ENCODE measurements around the gene EOLA1. TPM values are rescaled to one million over a fixed set of nuclear protein-coding genes. Genes with fewer than 3 reads are reported as not detected.
"Not testable (repeated sequence)": the region's sequence is repeated elsewhere in the genome, so short reads cannot be mapped to it uniquely, and the experiment has no call there.

Gene EOLA1
- total RNA-seq, 1 donor from 2014 or later: 20.7 TPM

DNA sequence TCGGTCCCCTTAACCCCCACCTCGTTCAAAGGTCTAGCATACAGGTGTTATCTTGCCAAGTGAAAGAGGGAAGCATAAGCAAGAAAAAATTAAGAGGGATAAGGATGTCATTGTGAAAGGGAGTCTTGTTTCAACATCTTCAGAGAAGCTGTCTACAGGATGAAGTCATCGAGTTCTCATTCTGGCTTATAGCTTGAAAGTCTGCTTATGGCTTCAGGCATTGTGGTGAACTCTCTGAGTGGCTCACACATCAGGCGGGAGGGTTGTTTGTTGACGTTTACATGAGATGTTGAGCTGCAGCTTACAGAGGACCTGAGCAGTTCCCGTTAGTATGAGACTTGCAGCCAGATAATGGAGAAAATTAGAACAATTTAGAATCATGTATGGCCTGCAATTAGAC, 29.9 kb downstream of the EOLA1 start:
- no peaks in the 10 kb centered on the region for H3K27me3 Mint-ChIP-seq
- H3K9me3 Mint-ChIP-seq: no peaks in the 10 kb centered on the region
- TF ChIP-seq, protein P1, sequence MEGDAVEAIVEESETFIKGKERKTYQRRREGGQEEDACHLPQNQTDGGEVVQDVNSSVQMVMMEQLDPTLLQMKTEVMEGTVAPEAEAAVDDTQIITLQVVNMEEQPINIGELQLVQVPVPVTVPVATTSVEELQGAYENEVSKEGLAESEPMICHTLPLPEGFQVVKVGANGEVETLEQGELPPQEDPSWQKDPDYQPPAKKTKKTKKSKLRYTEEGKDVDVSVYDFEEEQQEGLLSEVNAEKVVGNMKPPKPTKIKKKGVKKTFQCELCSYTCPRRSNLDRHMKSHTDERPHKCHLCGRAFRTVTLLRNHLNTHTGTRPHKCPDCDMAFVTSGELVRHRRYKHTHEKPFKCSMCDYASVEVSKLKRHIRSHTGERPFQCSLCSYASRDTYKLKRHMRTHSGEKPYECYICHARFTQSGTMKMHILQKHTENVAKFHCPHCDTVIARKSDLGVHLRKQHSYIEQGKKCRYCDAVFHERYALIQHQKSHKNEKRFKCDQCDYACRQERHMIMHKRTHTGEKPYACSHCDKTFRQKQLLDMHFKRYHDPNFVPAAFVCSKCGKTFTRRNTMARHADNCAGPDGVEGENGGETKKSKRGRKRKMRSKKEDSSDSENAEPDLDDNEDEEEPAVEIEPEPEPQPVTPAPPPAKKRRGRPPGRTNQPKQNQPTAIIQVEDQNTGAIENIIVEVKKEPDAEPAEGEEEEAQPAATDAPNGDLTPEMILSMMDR (conservative IDR thresholded peaks at IDR 0.05): no peak
- no peak overlapping the region for H3K4me3 Mint-ChIP-seq
- H3K27ac Mint-ChIP-seq: no peak overlapping the region
- no peaks in the 10 kb centered on the region for H3K36me3 Mint-ChIP-seq
- no peaks in the 10 kb centered on the region for H3K4me1 Mint-ChIP-seq (ENCODE audit: unreplicated experiment)
- no peak for DNase-seq (ENCODE audit: extremely low spot score, unreplicated experiment)

GRCh38 chrX:149571770-149572169, 31.0 kb downstream of the EOLA1 start:
- DNase-seq (ENCODE audit: extremely low spot score, unreplicated experiment): no peak
- TF ChIP-seq, protein P1 (conservative IDR thresholded peaks at IDR 0.05): no peak
- H3K4me3 Mint-ChIP-seq: no peak overlapping the region
- H3K36me3 Mint-ChIP-seq: no peaks in the 10 kb centered on the region
- no peaks in the 10 kb centered on the region for H3K27me3 Mint-ChIP-seq
- H3K9me3 Mint-ChIP-seq: no peaks in the 10 kb centered on the region
- H3K4me1 Mint-ChIP-seq (ENCODE audit: unreplicated experiment): no peaks in the 10 kb centered on the region
- H3K27ac Mint-ChIP-seq: no peak overlapping the region

GRCh38 chrX:149572743-149573142, 31.9 kb downstream of the EOLA1 start:
- Mint-ChIP-seq H3K4me3 (no peak overlapping the region), H3K9me3 (no peaks in the 10 kb centered on the region), H3K36me3 (no peaks in the 10 kb centered on the region), H3K4me1 (ENCODE audit: unreplicated experiment) (no peaks in the 10 kb centered on the region), H3K27me3 (no peaks in the 10 kb centered on the region), H3K27ac (no peak overlapping the region)
- TF ChIP-seq, protein P1 (conservative IDR thresholded peaks at IDR 0.05): no peak
- DNase-seq (ENCODE audit: extremely low spot score, unreplicated experiment): no peak

- H3K27ac Mint-ChIP-seq; H3K4me3 Mint-ChIP-seq; DNase-seq (ENCODE audit: extremely low spot score, unreplicated experiment); H3K4me1 Mint-ChIP-seq (ENCODE audit: unreplicated experiment); H3K27me3 Mint-ChIP-seq; H3K36me3 Mint-ChIP-seq; H3K9me3 Mint-ChIP-seq: not testable (repeated sequence)
These were observed 32.6 kb downstream of the EOLA1 start for GRCh38 chrX:149573456-149573855.

GRCh38 chrX:149585631-149586030, 44.8 kb downstream of the EOLA1 start:
- not testable (repeated sequence) for H3K27me3 Mint-ChIP-seq, H3K4me3 Mint-ChIP-seq

DNA sequence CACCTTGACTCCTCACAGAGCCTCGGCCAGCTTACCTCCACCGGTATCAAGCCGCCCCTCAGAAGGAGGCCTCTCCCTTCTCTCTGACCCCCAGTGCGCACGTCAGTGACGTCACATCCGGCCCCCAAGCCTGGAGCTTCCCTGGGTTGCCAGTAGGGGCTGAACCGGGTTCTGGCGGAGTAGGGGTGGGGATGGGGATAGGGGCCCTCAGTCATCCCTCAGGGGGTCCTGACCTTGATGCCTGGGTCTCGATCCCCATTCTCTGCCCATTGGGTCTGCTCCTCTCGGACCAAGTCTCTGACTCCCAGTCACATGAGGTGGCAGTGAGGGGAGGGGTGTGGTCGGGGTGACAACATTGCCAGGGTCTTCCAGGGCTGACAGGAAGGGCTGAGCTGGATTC, 46.5 kb downstream of the EOLA1 start, which contains the start of gene MAGEA9B:
TSS of gene MAGEA9B (minus strand) at position 101 of the 400 bp plus-strand sequence. CDS start 4,280 bp downstream, outside the sequence.
- not testable (repeated sequence) for DNase-seq (ENCODE audit: extremely low spot score, unreplicated experiment); H3K9me3 Mint-ChIP-seq; H3K36me3 Mint-ChIP-seq; H3K4me3 Mint-ChIP-seq; H3K4me1 Mint-ChIP-seq (ENCODE audit: unreplicated experiment); H3K27ac Mint-ChIP-seq; H3K27me3 Mint-ChIP-seq

More at GRCh38 chrX:149585631-149586030, 44.8 kb downstream of the EOLA1 start:
- not testable (repeated sequence) for DNase-seq (ENCODE audit: extremely low spot score, unreplicated experiment); H3K4me1 Mint-ChIP-seq (ENCODE audit: unreplicated experiment); H3K9me3 Mint-ChIP-seq; H3K36me3 Mint-ChIP-seq; H3K27ac Mint-ChIP-seq

GRCh38 chrX:149590993-149591392, 50.2 kb downstream of the EOLA1 start:
- not testable (repeated sequence) for H3K4me1 Mint-ChIP-seq (ENCODE audit: unreplicated experiment); H3K9me3 Mint-ChIP-seq; H3K27me3 Mint-ChIP-seq; H3K36me3 Mint-ChIP-seq; H3K27ac Mint-ChIP-seq; H3K4me3 Mint-ChIP-seq; DNase-seq (ENCODE audit: extremely low spot score, unreplicated experiment)

GRCh38 chrX:149595214-149595613, 54.4 kb downstream of the EOLA1 start, which contains the start of gene HSFX2:
HSFX2 (minus strand) TSS chrX:149595314; CDS start chrX:149594700, 614 bp downstream.
- DNase-seq (ENCODE audit: extremely low spot score, unreplicated experiment); H3K27ac Mint-ChIP-seq; H3K4me1 Mint-ChIP-seq (ENCODE audit: unreplicated experiment); H3K36me3 Mint-ChIP-seq; H3K9me3 Mint-ChIP-seq; H3K27me3 Mint-ChIP-seq; H3K4me3 Mint-ChIP-seq: not testable (repeated sequence)

DNA sequence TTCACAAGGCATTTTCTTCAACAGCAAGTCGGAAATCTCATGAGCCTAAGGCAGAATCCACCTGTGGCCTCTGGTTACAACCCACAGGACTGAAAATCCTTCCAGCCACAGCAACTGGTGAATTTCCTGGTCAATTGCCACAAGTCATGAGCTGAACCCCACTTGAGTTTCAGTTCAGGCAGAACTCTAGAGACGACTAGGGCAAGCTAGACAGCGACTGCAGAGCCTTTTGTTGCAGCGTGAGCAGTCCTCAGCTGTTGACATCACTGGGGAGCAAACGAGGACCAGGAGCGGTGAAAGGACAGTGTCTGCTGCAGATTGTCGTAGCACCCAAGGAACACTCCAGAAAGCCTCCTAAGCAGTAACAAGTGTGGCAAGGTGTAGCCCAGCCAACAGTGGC, 55.1 kb downstream of the EOLA1 start:
- H3K27ac Mint-ChIP-seq; DNase-seq (ENCODE audit: extremely low spot score, unreplicated experiment); H3K4me3 Mint-ChIP-seq; H3K4me1 Mint-ChIP-seq (ENCODE audit: unreplicated experiment); H3K27me3 Mint-ChIP-seq; H3K36me3 Mint-ChIP-seq; H3K9me3 Mint-ChIP-seq: not testable (repeated sequence)

Data from type B pancreatic cell (in vitro differentiated cells).